GM18508 (cell line): ENCODE results near the gene ABAT.
"Not testable (repeated sequence)": the region's sequence is repeated elsewhere in the genome, so short reads cannot be mapped to it uniquely, and the experiment has no call there.

Source experiments
- ATAC-seq: cut with Tn5 transposase; IDR thresholded peaks from one replicate; pipeline ENCODE4 v1.9.1; 2021; ENCODE audit warnings: moderate number of reproducible peaks; ENCODE audit not compliant: insufficient read depth, unreplicated experiment

The ABAT gene

DNA sequence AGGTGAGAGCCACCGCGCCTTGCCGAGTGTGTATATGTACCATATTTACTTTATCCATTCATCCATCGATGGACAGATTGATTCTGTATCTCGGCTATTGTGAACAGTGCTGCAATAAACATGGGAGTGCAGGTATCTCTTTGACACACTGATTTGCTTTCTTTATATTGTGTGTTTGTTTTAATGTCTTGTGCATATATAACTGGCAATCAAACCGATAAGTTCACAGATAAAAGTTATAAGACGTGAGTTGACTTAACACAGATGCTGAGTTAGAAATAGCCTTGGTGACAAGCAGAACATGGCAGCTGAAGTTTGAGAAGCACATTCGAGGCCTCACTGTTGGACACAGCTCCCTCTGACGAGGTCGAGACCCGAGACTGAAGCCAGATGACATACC is 99.8 kb downstream of the ABAT start:
- no peak for ATAC-seq

DNA sequence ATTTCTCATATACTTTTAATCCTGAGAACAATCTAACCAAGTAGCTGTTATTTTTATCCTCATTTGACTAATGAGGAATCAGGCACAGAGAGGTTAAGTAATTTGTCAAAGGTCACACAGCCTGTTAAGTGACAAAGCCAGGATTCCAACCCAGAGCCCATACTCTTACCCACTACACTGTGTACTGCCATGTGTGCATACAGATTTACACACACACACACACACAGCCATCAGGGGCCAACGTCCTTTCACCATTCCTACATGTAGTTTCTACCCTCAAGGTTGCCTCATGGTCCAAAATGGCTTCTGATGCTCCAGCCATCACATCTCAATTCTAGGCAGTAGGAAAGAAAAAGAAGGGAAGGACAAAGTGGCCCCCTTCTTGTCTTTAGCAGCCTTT is 100.9 kb downstream of the ABAT start:
- ATAC-seq: no peak

DNA sequence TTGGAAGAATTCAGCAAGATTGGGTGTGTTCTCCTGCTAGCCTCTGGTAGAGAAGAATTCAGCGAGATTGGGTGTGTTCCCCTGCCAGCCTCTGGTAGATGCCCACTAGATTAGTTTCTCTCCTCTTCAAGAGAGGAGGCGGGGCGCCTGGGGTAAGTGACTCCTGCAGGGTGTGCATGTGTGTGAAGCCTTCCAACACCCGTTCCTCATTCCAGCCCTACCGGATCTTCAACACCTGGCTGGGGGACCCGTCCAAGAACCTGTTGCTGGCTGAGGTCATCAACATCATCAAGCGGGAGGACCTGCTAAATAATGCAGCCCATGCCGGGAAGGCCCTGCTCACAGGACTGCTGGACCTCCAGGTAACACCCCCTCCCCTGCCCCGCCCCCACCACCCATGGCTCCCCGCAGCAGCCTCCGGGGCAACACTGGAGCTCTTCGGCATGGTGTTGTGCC is 101.7 kb downstream of the ABAT start:
- ATAC-seq: no peak

DNA sequence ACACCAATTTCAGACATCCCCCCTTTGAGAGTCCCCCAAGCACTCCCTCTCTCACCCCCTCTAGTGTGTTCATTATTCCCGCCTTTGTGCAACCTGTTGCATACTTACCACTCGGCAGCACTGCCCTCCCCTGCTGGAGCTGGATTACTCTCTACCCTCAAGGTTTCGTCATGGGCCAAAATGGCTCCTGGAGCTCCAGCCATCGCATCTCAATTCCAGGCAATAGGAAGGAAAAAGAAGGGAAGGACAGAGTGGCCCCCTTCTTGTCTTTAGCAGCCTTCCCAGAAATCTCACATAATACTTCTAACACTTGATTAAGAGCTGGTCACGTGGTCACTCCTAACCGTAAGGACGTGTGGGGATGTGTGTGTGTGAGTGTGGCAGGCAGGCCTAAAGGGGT is 102.8 kb downstream of the ABAT start:
- ATAC-seq: no peak

DNA sequence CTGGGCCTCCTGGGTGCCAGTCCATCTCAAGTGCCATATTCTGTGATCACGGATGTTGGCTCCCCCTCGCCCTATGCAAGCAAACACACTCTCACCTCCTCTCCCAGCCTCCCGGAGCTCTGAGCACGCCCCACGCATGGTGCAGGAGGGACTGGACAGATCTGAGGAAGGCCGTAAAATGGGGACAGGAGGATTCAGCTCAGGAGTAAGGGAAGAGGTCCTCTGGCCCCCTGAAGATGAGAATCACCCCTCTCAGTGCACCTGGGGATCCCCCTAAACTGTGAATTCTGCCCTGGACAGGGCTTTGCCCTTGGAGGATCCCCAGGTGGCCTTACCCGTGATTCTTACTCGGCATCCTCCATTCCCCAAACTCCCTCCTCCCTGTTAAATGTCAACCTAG is 107.4 kb downstream of the ABAT start:
- no peak for ATAC-seq

DNA sequence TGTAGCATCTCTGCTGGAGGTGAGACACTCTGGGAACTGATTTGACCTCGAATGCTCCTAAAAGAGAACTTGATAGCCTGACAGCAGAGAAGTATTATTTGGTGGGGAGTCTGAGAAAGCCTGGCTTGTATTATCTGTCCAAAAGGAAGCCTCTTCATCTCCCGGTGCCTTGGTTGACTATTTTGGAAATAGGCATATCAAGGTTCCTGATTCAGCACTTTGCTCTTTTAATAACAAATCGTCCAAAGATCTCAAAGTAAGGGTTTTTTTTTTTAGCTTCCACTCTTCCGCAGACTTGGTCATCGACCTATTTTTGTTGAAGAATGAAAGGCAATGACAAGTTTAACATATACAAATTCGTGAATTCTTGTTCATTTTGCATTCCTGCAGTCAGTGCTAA is 108.3 kb downstream of the ABAT start:
- no peak for ATAC-seq

DNA sequence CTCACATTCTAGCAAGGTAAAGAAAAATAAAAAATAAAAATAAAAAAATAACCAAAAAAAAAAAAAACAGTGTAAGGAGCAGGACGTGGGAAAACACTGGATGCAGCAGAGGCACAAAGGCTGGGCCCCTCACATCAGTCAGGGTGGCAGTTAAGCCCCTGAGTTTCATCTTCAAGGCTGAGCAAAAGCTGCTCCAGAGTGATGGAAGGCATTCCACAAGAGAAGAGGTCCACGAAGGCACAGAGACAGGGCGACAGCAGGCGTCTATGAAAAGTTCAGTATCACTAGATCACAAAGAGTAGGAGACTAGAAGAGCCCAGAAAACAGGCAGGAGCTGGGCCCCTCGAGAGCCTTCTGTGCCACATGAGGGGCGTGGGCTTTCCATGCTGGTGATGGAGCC is 111.0 kb downstream of the ABAT start:
- ATAC-seq: no peak

DNA sequence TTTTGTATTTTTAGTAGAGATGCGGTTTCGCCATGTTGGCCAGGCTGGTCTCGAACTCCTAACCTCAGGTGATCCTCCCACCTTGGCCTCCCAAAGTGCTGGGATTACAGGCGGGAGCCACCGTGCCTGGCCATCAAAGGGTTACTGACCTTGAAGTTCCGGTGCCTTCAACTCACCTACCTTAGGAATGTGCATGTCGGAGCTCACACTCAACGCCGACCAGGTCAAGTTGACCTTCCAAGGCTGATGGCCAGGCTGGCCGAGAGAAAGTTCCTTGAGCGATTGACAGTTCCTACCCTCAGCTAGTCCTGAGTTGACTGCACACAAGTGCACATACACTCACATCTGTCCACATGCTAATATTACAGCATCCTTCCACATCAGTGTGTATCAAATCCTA is 111.9 kb downstream of the ABAT start:
- not testable (repeated sequence) for ATAC-seq

DNA sequence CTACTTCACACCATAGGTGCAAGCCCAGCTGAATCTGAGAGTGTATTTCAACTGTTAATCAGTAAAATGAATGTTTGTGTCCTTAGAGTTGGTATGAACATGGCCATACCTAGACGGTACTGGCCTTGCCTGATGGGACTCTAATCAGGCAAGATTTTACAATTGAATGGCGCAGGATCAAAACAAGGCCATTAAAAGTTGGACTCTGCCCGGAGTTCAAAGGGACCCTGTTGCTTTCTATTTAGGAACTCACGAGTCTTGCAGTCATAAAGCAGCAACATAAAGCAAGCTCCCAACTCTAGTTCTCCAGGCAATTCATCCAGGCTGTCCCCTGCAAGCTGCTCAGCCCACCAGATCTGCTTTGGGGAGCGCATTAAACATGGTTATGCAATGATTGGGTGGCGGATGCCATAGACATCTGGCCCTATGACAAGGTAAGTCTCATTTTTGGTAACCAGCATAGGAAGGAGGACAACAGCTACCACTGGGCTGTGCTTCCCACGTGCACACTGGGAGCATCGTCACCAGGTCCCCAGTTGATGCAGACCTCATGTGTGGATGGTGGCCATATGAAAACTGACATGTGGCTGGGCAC is 114.3 kb downstream of the ABAT start:
- ATAC-seq: no peak

DNA sequence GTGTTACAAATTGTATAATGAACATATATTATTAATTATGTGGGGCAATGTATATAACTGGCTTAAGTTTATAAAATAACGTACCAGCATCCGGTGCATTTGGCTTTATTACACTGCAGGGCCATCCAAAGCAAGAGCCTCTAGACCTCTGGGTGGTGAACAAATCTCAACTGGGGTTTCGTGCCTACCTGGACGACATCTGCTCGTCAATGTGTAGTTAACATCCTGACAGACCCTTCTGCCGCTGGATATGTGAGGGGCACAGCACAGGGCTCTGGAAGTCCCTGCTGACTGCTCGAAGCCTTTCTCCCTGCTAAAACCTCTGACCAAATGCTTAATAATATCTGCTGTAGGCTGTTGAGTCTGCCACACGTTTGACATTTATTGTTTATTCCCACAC is 120.7 kb downstream of the ABAT start:
- ATAC-seq: no peak

DNA sequence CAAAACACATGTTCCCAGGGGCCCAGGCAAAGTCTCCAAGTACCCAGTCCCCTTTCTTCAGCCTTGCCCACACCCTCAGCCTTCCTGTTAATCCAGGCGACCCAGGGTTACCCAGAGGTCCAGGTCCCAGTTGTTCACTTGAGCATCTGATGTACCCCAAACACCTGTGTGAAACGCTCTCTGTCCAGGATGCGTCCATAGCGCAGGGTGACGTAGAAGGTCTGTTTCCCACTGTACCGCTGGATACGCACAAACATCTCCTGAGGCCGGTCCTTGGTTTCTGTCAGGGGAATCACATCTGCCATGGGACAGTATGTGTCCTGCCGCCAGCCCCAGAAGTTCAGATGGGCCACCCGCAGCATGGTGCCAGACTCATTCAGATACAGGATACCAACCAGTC is 121.4 kb downstream of the ABAT start:
- no peak for ATAC-seq

DNA sequence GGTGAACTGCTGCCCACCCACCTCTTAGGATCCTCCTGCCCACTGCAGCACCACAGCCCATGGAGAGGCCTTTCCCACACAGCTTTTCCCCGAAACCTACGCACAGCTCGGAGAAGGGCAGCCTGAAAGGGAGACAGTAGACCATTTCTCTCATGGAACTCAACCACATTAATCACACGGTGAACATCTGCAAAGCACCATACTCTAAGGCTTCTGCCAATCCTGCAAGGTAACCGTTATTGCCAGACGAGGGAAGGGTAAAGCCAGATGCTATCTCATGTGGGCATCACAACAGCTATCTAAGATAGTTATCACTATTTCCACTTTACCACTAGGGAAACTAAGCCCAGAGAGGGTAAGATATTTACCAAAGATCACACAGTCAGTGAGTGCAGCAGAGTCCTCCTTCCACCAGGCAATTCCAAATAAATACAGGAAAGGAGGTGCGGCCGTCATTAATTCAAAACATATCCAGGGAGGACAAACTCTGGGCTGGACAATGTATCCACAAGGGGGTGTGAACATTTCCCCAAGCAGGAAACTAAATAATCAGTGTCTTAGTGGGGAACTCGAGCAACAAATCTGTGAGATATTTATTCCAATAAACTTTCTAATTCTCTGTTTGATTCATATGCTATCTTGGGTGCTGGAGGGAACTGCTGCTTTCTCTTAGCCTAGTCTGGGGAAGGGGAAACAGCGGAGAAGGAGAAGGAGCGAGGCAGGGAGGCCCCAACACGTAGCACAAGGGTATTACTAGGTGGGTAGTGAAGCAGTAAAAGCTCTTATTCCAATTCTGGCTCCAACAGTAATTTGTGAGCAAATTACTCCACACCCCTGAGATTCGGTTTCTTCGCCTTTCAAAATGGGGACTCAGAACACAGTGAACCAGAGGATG is 122.3 kb downstream of the ABAT start:
- no peak for ATAC-seq

DNA sequence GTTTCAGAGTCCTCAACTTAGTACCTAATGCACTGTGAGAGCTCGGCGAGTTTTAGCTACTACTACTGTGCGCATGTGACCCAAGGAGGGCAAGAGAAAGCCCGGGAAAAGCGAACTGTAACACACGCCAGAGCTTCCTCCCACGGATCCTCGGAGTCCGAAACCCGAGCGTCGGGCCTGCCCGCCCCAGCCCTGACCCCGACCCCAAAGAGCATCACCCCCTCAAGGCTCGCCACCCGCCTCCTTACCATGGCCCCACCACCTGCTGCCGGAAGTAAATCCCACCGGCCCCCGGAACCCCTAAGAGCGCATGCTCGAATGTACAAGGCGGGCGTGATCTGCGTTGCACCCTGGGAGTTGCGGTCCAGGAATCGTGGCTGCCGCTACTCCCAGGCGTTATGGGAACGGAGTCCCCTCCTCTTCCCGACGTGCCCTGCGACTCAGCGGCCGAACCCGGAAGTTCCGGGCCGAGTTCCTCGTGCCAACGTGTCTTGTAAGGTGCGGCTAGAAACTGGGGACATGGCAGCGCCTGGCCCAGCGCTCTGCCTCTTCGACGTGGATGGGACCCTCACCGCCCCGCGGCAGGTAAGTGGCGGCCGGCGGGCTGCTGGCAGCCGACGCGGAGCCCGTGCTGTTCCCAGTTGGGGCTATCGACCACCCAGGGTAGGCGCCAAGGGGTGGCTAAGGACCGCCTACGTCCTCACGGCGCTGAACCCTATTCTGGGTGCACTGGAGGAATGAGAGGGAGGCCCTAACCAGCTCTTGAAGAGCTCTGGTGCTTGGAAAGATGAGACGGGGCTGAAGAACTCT is 123.2 kb downstream of the ABAT start, which contains the start of the genes PMM2 and TMEM186:
PMM2 (plus strand) TSS at position 476 of the 810 bp plus-strand sequence; CDS start at position 520, 44 bp downstream.
TMEM186 (minus strand) TSS at position 276 of the 810 bp plus-strand sequence; CDS start at position 251, 25 bp downstream.
- peak; percentile 79 for ATAC-seq

DNA sequence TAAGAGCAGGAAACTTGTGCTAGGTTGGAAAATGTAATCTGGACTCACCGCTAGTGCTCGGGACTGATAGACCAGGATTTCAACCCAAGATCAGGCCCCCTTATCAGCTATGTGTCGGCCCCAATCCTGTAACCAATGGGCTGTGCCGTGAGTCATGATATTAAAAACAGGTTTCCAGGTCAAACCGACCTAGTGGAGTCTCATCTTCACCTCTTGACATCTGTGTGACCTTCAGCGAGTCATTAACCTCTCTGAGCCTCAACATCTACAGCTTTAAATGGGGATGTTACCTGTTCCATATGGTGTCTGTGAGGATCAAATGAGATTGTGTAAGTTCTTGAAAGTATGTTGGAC is 123.7 kb downstream of the ABAT start:
- ATAC-seq: peak; percentile 7

DNA sequence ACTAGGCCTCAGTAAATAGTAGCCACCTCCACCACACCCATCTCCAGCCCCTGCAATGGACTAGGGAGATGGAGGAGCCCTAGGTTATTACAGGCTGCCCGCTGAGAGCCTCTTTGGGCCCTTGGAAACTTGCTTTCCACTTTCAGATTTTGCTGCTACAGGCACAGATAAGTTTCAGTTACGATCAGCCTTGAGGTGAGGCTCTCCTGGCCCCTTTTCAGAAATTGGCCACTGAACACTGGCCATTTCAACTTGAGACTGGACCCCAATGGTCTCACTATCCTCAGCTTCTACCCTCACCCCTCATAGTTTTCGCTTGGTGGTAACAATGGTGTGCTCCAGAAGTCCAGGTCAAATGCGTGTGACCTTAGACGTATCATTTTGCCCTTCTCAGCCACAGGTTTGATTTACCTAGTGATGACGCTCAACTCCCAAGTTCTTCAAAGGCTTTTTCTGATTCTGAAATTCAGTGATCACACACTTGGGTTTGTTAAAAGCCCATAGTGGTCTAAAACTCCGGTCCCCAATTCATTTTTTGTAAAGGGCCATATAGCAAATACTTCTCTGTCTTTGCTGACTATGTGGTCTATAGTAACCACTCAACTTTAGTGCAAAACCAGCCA is 124.2 kb downstream of the ABAT start:
- no peak for ATAC-seq

DNA sequence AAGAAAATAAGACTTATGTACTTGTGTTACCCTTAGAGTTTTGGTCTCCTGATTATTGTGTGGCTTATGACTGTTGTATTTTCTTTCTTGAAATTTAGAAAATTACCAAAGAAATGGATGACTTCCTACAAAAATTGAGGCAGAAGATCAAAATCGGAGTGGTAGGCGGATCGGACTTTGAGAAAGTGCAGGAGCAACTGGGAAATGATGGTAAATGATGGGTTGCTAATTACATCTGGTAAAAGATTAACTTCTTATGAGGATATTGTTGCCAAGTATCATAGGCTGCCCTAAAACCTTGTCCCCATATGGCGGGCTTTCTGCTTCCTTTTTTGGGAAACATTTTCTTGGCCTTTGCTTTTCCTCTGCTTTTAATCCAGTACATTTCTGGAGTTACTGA is 127.3 kb downstream of the ABAT start:
- ATAC-seq: no peak

DNA sequence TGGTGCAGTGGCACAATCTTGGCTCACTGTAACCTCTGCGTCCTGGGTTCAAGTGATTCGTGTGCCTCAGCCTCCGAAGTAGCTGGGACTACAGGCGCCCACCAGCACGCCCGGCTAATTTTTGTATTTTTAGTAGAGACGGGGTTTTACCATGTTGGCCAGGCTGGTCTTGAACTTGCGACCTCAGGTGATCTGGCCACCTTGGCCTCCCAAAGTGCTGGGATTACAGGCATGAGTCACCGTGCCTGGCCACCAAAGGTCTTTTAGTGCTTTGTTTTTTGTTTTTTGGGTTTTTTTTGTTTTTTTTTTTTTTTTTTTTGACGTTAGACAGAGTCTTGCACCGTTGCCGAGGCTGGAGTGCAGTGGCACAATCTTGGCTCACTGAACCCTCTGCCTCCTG is 129.3 kb downstream of the ABAT start:
- ATAC-seq: not testable (repeated sequence)

DNA sequence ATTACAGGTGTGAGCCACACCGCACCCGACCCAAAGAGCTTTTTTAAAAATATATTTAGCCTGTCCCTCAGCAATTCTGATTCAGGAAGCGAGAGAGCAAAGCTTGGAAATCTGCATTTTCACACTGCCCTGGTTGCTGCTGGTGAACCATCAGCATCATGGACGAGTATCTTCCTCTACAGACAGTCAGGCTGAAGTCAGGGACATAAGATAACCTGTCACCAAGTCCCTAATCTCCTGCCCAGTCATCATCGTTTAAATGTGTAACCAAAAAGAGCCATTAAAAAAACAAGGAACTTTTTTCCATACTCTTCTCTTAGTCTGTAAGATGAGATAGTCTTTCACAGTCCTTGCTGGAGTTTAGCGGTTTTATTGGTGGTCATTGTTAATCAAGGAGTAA is 129.9 kb downstream of the ABAT start:
- no peak for ATAC-seq

DNA sequence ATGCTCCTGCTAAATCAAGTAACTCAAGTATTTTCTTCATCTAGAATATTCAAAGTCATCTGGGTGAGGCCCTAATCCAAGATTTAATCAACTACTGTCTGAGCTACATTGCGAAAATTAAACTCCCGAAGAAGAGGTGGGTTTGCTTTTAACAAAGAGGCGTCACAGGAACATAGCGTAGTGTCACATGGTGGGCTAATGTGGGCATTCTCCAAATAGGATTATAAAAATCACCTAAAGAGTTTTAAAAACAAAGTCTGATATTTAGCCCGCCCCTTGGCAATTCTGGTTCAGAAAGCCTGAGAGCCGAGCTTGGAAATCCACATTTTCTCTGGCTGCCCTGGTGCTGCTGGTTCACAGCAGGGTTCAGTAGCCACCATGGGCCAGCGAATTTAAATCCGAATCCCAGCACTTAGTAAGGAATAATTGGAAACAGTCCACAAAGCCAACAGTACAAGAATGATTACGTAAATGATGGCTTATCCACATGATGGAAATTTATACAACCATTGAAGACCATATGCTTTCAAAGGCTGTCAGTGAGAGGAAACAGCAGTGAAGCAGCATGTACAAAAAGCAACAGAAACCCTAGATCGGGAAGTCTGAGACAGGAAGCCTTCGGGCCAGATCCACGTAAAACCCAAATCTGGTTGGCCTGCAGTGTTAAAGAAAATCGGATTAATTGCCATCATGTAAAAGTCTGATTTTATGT is 132.0 kb downstream of the ABAT start:
- ATAC-seq: no peak

DNA sequence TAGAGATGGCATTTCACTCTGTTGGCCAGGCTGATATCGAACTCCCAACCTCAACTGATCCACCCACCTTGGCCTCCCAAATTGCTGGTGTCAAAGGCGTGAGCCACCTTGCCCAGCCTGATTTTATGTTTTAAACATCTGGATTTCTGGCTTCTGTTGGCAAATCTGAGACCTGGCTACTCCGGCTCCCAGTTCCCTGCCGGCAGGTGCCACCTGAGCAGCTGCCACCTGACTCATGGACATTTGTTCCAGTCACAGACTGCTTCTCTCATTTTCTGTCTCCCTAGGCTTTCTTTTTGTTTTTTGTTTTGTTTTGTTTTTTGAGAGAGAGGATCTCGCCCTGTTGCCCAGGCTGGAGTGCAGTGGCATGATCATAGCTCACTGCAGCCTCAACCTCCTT is 132.8 kb downstream of the ABAT start:
- no peak for ATAC-seq
